Adrenal gland (tissue), 5 donors: Measurements from ENCODE around the gene KBTBD7.

Experiments
- CTCF ChIP-seq, 6 experiments: fragments of 450-650 bp in 4 of 6; fragments of 200-600 bp in 2 of 6; sonication (generic) in 1 of 6; IDR thresholded peaks; 1 replicate in 5 of 6; 2 replicates in 1 of 6; pipeline versions ENCODE4 v1.5.1 to v1.8.0; 2016 to 2021; ENCODE audit warnings: antibody characterized with exemption in 6 of 6, mild to moderate bottlenecking in 2 of 6, moderate library complexity in 1 of 6
- POLR2A ChIP-seq, 2 donors: fragments of 450-650 bp; IDR thresholded peaks; one replicate each; pipeline ENCODE4 v1.6.1; 2017; ENCODE audit warnings: antibody characterized with exemption in 2 of 2, mild to moderate bottlenecking in 2 of 2, moderate library complexity in 1 of 2
- donor health status: DM: no; HTN: no; CAD: no.

GRCh38 chr13:41188584-41188983 lies 5.8 kb downstream of the KBTBD7 start:
- TF ChIP-seq CTCF (IDR thresholded peaks at IDR 0.05) (no peak), POLR2A (IDR thresholded peaks at IDR 0.05) (no peak)
